ENCODE data around the gene CTNND1.

- TF ChIP-seq FOXM1 (IDR thresholded peaks at IDR 0.05; ENCODE audit: borderline replicate concordance) (no peak), TARDBP (IDR thresholded peaks at IDR 0.05) (no peak), LEF1 (IDR thresholded peaks at IDR 0.05; ENCODE audit: borderline replicate concordance) (no peak), FOXK2 (IDR thresholded peaks at IDR 0.05) (no peak), PKNOX1 (IDR thresholded peaks at IDR 0.05) (no peak), BHLHE40 (IDR thresholded peaks at IDR 0.05; ENCODE audit: borderline replicate concordance) (no peak), CTBP1 (IDR thresholded peaks at IDR 0.05; ENCODE audit: borderline replicate concordance) (no peak)
Measured at GRCh38 chr11:57812634-57813033, 51.0 kb downstream of the CTNND1 start.
